Fibroblast of skin of left biceps (primary cell): ENCODE measurements around the gene STKLD1.
A peak's percentile ranks its signal among the peaks of the same experiment; 100 is the strongest.

Source experiments
- DNase-seq, 2 experiments: peaks; one replicate each; pipeline ENCODE4 v3.0.0-alpha.2; 2013; ENCODE audit warnings: low read depth in 2 of 2

Gene STKLD1

DNA sequence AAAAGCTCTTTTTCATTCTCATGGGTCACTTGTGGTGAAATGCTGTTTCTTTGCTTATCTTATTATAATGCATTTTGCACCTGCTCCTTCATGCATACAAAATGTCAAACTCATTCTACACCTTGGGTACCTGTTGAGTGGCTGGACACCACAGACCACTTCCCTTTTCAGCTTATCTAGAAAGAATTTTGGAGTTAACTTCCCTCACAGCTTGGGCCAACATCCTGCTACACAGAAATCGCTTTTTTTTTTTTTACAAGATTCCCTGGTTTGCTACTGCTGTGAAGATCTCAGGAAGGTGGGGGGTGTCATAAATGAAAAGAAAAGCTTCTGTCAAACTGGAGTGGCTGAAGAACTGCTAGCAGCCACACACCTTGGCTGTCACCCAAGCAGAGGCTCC, 39.0 kb downstream of the STKLD1 start:
- no peak for DNase-seq

DNA sequence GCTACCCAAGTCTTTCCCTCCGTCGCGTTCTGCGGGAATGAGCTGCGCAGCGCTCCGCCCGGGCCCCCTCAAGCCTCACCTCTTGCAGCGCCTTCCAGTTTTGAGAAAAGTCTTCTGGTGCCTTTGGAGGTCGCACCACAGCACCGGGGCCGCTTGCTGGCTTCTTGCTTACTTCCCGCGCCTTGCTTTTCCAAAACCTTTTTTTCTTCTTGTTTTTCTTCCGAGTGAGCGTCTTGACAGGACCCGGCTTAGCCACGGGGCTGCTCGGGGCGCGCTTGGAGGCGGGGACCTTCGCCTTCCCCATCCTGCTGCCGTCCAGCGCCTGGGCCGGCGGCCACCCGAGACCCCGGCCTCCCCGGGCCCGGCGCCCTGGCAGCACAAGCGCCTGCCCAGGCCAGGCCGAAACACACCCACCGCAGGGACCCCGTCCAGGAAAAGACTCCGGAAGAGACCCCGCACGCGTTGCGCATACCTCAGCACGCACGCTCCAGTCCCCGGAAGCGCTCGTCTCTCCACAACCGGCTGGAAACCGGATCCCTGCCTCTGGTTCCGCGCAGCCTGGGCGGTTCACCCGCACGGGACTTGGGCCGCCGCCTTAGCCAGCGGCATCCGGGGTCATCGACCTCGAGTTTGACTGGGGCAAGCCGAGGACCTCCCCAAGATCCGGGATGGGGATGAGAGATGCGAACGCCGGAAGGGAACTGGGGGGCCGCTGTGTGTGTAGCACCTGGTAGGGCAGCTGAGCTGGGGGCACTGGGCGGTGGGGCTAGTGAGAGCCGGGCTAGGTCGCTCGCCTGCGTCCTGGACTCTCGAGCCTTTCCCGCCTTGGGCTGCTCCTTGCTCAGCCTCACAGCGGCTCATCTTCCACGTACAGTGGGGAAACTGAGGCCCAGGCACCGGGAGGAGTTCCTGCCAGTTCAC, 41.6 kb downstream of the STKLD1 start, which contains the start of gene REXO4:
TSS of gene REXO4 (minus strand) at position 470 of the 921 bp plus-strand sequence. CDS start at position 304, 166 bp downstream.
- DNase-seq = peak; percentile 66 to 68

DNA sequence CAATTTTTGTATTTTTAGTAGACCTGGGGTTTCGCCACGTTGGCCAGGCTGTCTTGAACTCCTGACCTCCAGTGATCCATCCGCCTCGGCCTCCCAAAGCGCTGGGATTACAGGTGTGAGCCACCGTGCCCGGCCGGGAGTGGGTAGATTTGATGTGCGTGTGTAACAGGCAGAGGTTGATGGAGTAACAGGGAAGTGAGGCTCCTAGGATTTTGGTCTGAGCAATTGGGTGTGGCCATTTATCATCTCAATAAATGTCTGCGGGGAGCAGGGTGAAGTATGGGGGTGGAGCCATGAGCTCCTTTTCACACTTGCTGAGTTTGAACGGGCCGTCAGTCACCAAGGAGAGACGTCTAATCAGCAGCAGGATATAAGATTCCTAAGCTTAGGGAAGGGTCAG, 42.8 kb downstream of the STKLD1 start:
- DNase-seq = no peak

DNA sequence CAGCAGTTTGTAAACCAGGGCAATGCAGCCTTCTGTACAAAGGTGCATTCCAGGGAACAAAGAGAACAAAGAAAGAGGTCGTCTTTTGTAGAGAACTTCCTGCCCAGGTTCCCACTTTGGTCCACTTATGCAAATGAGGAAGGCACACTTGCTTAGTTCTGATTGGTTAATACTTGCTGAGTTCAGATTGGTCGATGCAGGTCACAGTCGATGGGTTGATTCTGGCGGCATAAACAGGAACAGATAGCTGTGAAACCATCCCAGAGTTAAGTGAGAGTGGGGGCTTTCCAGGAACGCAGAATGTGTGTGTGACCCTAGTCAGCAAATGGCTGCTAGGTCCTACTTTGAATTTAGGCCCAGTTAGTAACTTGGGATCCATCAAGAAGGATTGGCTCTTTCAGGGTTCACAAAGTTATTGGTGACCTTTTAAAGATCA, 44.2 kb downstream of the STKLD1 start:
- no peak for DNase-seq

DNA sequence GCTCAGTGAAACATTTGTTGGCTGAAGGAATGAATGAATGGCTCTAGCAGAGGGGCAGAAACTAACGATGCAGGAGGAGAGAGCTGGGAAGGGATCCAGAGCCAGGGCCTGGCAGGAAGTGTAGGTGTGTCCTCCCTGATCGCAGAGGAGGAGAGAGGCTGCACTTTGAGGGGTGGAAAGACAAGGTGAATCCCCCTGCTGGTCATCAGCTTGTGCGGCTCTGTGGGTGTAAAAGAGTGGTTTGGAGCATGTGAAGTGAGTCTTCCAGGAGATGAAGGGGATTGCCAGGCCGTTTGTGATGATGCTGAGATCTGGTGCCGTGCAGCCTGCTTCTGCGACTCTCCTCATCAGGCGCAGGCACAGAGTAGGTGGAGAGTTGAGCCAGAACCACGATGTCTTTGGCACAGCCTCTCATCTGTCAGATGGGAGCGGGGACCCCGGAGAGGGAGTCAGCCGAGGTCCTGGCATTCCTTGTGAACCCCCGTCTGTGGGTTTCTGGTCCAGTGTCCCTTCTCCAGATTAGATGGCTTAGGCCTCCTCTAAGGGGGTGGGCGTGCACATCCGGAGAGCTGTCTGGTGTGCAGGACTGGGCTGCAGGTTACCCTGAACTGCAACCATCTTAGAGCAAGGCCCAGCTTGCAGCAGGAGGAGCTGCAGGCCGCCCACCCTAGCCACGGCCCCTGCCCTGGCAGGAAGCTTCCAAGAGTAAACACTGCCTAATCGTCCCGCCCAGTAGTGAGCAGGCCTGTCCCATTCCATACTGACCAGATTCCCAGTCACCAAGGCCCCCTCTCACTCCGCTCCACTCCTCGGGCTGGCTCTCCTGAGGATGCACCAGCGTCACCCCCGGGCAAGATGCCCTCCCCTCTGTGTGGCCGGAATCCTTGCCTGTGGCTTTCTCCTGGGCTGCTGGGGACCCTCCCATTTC, 45.7 kb downstream of the STKLD1 start, which contains the start of gene ADAMTS13:
TSS of gene ADAMTS13 (plus strand) at position 753 of the 928 bp plus-strand sequence. CDS start at position 830, 77 bp downstream.
- DNase-seq = no peak

DNA sequence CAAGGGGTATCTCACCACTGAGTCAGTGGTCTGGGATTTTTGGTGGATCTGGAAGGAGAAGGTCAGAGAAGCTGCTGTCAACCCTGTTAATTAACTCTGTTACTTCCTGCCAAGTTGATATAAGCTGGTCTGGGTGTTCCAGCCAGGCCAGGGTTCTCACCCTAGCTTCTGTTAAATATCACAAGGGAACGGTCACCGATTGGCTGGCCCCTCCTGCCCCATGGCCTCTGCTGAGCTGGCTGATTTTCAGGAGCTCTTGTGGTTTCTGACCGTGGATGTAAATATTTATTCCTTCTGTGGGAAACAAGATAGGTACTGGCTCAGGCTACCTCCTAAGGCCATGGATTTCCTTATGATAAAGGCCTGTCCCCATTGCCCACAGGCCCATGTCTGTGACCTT, 47.0 kb downstream of the STKLD1 start:
- DNase-seq = no peak

DNA sequence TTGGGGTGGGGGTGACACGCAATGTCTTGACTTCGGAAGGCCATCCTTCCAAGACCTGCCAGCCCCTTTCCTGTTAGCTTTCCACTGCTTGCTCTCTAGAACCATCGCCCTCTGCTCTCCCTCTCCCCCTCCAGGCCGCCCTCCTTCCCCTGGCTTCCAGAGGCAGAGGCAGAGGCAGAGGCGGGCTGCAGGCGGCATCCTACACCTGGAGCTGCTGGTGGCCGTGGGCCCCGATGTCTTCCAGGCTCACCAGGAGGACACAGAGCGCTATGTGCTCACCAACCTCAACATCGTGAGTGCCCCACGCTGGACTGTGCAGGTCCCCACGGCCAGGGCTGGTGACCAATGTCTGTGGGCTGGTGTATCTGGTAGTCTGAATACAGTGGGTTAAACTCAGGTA, 48.0 kb downstream of the STKLD1 start:
- no peak for DNase-seq

DNA sequence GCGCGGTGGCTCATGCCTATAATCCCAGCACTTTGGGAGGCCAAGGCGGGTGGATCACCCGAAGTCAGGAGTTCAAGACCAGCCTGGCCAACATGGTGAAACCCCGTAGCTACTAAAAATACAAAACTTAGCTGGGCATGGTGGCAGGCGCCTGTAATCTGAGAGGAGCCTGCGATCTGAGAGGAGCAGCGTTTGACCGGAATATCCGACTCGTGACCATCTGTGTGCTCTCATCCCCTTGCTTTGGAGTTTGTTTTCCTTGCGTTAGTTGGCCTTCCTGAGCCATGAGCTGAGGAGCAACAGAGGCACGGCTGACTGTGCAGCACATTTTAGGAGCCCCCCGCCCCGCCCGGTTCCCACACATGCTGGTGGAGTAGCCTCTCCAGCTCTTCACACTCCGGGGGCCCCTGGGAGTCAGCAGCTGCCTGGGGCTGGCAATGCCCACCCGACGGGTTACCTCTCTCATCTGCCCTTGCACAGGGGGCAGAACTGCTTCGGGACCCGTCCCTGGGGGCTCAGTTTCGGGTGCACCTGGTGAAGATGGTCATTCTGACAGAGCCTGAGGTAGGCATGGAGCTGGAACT, 49.0 kb downstream of the STKLD1 start:
- DNase-seq = no peak

DNA sequence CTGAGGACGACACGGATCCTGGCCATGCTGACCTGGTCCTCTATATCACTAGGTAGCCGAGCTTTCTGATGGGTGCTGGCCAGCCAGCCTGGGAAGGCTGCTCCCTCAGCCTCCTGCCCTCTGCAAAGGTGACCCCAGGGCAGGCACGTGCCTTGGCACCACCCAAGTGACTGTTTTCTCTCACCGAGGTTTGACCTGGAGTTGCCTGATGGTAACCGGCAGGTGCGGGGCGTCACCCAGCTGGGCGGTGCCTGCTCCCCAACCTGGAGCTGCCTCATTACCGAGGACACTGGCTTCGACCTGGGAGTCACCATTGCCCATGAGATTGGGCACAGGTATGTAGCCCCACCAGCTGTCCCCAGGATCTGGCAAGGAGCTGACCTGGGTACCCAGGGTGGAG, 49.8 kb downstream of the STKLD1 start:
- no peak for DNase-seq

DNA sequence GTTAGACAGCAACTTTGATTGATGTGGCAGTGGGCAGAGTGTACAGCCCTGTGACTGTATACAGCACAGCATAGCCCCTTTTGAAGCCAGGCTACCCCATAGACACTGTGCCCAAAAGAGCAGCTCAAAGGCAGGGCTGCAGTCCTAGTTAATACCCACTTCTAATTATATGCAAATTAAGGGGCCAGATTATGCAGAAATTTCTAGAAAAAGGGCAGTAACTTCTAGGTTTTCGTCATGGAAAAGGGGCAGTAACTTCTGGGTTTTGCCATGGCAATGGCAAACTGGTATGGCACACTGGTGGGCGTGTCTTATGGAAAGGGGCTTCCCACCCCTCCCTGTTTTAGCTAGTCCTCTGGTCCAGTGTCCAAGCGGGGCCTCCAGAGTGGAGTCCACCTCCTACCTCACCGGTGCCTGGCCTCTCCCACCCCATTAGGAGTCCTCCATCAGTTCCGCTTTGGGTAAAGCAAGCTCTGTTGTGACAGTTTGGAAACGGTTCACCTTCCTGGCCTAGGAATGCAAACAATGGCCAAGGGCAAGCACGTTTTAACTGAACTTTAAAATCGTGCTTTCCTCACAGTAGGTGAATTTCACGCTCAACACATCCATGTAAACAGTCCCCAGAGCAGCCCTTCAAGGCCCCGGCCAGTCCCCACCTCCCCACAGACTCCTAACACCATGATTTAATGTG, 51.6 kb downstream of the STKLD1 start:
- no peak for DNase-seq

DNA sequence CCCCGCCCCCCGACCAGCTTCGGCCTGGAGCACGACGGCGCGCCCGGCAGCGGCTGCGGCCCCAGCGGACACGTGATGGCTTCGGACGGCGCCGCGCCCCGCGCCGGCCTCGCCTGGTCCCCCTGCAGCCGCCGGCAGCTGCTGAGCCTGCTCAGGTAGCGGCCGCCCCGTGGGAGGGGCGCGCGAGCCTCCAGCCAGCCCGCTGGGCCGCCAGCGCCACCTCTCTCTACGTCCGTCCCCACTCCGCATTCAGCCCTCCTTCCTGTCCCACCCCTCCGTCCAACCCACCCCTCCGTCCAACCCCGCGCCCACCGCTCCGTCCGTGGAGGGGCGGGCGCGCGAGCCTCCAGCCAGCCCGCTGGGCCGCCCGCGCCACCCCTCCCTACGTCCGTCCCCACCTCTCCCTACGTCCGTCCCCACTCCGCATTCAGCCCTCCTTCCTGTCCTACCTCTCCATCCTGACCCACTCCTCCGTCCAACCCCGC, 52.5 kb downstream of the STKLD1 start:
- DNase-seq = no peak

DNA sequence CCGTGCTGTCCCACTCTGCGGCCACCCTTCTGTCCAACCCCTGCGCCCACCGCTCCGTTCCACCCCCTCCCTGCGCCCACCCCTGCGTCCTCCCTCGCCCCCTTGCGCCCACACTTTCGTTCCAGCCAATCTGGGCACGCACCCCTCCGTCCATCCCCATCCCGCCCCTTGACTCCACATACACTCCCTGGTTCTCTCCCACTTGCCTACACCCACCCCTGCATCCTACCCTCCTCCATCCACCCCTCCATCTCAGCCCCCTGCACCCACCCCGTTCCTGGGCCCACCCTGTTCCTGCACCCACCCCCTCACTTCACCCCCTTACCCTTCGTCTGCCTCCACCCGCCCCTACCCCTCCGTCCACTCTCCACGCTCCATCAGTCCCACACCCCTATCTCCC, 53.0 kb downstream of the STKLD1 start:
- no peak for DNase-seq

DNA sequence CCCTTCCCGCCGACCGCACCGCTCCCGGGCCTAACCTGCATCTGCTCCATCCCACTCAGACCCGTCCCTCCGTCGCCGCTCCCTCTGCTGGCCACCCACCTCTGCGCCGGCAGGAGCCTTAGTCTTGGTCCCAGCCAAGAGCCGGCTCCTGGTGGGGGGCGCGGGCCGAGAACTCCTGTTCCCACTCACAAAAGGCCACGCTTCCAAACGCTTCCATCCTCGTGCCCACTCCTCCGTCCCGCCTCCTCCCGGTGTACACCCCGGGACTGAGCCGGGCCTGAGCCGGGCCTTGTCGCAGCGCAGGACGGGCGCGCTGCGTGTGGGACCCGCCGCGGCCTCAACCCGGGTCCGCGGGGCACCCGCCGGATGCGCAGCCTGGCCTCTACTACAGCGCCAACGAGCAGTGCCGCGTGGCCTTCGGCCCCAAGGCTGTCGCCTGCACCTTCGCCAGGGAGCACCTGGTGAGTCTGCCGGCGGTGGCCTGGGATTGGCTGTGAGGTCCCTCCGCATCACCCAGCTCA, 53.5 kb downstream of the STKLD1 start:
- DNase-seq = no peak

DNA sequence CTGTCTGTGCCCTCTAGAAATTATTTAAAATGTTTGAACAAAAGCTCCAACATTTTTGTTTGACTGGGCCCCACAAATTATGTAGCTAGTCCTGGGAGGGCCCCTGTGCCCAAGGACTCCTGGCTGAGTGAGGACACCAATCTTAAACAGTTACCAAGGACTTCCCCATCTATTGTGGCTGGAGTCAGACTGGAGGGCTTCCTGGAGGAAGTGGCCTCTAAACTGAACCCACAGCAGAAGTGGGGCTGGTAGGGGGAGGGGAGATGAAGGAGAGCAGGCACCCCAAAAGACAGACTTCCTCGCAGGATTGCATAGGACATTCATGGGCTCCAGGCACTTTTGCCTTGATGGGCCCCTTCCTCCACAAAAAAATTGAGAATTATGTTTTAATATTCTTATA, 54.1 kb downstream of the STKLD1 start:
- DNase-seq = no peak

DNA sequence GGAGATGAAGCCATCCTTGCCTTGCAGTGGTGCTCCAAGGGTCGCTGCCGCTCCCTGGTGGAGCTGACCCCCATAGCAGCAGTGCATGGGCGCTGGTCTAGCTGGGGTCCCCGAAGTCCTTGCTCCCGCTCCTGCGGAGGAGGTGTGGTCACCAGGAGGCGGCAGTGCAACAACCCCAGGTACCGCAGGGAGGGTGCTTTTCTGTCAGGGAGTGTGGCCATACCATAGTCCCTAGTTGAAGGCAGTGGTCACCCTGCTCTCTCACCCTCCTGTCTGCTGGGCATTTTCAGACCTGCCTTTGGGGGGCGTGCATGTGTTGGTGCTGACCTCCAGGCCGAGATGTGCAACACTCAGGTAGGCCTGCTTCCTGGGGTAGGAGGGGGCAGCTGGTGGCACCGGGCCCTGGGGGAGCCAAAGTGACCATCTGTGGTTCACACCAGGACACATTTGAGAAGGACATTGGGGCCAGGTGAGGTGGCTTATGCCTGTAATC, 57.2 kb downstream of the STKLD1 start:
- DNase-seq = no peak

DNA sequence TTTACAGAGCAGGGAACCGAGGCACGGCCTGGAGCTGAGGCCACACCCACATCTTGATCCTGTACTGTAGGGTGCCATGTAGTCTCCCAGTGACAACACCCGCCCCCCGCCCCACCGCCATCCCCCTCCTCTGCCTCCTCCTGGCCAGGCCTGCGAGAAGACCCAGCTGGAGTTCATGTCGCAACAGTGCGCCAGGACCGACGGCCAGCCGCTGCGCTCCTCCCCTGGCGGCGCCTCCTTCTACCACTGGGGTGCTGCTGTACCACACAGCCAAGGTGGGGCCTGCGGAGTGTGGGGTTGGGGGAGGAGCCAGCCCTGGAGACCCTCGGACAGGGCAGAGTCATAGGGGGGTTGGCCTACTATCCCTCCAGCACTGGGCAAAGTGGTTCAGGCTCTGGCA, 60.5 kb downstream of the STKLD1 start:
- no peak for DNase-seq

DNA sequence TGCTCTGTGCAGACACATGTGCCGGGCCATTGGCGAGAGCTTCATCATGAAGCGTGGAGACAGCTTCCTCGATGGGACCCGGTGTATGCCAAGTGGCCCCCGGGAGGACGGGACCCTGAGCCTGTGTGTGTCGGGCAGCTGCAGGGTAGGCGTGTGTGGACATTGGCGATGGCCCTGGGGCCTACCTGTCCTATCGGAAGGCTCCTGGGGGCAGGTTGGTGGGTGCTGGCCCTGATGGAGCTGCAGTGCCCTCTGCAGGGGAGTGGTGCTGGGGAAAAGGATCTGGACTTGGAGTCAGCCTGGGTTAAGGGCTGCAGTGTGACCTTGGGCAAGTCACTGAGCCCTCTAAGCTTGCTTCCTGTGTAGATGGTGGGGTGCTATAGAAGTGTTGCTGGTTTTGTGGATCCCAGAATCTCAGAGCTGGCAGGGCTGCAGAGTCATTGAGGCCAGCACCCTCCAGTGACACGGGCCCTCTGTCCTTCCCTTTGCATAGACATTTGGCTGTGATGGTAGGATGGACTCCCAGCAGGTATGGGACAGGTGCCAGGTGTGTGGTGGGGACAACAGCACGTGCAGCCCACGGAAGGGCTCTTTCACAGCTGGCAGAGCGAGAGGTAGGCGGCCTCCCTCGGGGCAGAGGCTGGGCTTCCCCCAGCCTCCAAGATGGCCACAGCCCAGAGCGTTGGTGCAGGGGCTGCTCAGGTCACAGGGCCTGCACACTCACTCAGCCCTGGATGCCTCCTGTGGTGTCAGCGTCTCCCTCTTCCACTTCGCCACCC, 61.8 kb downstream of the STKLD1 start:
- DNase-seq = no peak

DNA sequence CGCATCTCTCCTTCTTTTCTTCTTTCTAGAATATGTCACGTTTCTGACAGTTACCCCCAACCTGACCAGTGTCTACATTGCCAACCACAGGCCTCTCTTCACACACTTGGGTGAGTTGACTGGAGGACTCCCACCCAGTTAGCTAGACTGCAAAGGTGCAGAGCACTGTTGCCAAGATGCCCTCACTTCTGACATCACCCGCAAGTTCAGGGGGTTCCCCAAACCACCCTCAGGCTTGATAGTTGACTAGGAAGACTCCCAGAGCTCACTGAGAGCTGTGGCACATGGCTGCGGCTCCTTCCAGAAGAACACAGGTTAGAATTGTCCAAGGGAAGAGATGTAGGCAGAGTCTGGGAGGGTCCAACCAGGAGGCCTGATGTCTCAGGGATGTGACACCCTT, 63.2 kb downstream of the STKLD1 start:
- DNase-seq = no peak

DNA sequence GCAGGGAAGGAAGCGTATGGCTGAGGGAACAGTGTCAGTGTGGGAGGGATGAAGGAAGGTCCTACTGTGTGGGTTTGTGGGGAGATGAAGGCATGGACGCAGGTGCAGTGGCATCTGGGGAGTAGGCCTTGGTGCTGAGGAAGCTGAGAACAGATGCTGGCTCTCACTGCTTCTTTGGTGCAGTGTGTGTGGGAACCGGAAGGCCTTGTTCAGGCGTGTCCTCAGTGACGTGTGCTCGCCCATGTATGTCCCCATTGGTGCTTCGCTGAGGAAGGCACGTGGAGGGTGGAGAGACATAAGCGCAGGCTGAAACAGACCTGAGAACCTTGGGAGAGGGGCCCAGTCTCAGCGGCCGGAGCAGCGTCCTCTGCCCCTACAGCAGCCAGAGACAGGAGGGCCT, 64.7 kb downstream of the STKLD1 start:
- DNase-seq = no peak

DNA sequence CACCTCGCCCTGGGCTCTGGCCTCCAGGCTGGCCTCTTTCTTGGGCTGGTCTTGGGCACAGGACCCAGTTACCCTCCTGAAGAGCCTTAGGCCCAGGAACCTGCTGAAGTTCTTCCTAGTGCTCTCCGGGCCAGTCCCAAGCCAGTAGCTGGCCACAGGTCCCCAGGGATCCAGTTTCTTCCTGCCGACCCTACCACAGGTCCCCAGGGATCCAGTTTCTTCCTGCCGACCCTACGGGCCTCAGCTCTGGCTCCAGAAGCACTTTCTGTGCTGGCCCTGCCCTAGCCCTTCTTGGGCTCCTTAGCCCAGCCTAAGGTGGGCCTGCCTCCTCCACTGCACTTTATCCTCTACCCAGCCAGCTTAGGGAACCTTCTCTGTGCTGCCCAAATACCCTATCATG, 65.4 kb downstream of the STKLD1 start:
- DNase-seq = no peak
